Umbilical cord (tissue), 2 donors: Measurements from ENCODE around the gene DTYMK. TPM values are rescaled to one million over a fixed set of nuclear protein-coding genes. Genes with fewer than 3 reads are reported as not detected.
"Not testable (repeated sequence)": the region's sequence is repeated elsewhere in the genome, so short reads cannot be mapped to it uniquely, and the experiment has no call there.

Experiments used
- DNase-seq: peaks from one replicate; pipeline ENCODE4 v3.0.0-alpha.2; 2015; ENCODE audit warnings: low spot score
- total RNA-seq: library from RNA; depleted of rRNA; stranded (reverse); fragments of >200 nt; gene quantifications from one replicate; pipeline ENCODE4 v1.2.3, GENCODE V29; 2014; ENCODE audit warnings: low replicate concordance; ENCODE audit not compliant: insufficient read depth

Gene DTYMK
- total RNA-seq, 1 donor from 2014 or later: 21.2 TPM

- DNase-seq: no peak
Measured at GRCh38 chr2:241672243-241673188, 14.1 kb downstream of the DTYMK start.

- DNase-seq: no peak
Measured at GRCh38 chr2:241671457-241672240, 15.0 kb downstream of the DTYMK start.

DNA sequence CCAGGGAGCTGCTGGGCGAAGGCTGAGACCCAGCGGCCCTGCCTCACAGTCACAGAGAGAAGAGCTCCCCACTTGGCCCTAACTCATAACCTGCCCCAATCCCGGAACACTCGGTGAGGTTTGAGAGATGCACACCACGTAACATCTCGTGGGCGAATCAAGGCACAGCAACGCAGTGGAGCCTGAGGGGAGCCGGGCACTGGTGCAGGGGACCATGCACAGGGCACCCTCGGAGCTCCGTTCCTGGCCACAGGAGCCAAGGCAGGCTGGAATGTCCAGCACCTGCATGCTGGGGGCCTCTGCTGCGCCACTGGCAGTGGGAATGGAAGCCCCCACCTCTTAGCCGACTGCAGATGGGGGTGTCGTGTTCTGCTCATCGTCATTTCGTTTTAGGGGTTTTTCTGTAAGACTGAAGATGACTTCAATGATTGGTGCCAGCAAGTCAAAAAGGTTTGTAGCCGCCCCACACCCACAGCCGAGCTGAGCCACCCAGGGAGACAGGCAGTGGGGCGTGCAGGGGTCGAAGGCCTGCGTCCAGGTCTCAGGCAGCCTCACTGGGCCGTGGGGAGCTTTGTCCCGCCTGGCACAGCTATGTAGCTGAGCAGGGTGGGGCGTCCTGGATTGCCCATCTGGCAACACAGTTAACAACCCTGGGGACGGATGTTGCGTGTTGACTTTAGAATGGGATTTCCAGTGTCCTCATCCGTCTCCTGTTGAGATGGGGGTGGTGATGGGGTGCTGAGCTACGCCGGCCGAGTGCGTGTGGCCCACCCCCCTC is 16.1 kb downstream of the DTYMK start:
- no peak for DNase-seq

DNA sequence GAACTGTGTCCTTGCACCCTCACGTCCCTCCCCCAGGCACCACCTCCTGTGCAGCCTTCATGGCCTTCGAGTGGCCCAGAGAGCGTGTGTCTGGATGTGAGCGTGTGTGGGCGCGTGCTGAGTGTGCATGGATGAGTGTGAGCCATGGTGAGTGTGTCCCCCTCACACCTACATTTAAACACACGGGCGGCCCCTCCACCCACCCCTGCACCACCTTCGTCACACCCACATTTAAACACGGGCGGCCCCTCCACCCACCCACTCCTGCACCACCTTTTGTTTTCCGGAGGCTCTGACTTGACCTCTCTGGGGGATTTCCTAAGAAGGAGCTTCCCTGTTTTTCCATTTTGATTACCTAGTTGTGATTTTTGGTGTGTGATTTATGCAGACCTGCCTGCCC is 17.8 kb downstream of the DTYMK start:
- no peak for DNase-seq

GRCh38 chr2:241668354-241668753 is 18.3 kb downstream of the DTYMK start:
- no peak for DNase-seq

GRCh38 chr2:241666627-241667400 is 19.8 kb downstream of the DTYMK start:
- peak; percentile 70 for DNase-seq

- DNase-seq: no peak
Measured at GRCh38 chr2:241665731-241666440, 20.7 kb downstream of the DTYMK start.

GRCh38 chr2:241662731-241663130 is 23.9 kb downstream of the DTYMK start:
- DNase-seq: not testable (repeated sequence)

DNA sequence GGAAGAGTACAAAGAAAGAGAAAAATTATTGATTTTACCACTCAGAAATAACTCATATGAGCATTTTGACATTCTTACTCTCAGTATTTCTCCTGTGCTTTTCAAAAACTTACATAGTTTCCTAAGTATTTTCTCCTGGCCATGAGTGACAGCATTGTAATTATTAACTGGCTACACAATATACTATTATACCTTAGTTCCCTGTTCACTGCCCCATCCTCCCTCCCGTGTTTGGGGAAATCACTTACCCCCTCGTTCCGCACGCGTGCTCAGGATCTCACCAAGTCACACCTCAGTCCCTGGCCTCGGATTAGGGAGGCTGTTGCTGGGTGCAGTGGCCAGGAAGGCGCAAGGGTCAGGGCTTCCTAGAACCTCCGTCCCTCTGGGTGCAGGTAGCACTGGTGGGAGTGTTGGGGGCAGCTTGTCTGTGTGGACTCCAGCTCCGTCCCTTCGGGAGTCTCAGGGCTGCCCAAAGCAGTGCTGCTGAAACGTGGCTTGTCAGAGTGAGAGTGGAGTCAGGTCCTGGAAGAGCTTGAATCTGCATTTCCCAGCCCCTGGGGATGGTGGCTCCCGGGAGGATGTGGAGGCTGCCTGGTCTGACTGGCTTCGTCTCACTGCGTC is 25.9 kb downstream of the DTYMK start:
- no peak for DNase-seq

DNA sequence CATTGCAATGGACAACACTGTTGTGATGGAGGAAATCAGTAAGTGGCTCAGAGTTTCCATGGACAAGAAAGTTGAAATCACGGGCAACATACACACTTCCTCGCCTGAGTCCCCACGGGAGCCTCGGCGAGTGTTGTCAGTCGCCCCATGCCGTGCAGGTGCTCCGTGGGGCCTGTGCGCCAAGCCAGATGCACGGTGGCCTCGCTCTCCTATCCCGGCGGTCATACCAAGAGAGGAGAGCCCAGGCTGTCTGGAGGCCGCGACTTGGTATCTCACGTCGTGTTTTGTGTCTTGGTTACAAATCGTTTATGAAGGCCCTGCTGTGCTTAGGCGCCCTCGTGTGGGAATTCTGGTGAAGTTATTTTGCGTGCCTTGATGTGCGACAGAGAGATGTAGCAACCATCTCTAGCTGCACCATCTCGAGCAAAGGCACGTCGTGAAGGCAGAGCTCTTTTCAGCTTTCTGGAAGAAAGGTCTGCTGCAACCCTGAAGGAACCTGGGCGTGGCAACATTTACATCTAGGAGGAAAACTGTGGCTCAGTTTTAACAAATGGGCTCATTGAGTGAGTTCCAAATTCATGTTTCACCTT is 27.4 kb downstream of the DTYMK start:
- DNase-seq: peak; percentile 77

GRCh38 chr2:241658296-241658695 is 28.3 kb downstream of the DTYMK start:
- no peak for DNase-seq

GRCh38 chr2:241657786-241658254 is 28.8 kb downstream of the DTYMK start:
- DNase-seq: no peak

DNA sequence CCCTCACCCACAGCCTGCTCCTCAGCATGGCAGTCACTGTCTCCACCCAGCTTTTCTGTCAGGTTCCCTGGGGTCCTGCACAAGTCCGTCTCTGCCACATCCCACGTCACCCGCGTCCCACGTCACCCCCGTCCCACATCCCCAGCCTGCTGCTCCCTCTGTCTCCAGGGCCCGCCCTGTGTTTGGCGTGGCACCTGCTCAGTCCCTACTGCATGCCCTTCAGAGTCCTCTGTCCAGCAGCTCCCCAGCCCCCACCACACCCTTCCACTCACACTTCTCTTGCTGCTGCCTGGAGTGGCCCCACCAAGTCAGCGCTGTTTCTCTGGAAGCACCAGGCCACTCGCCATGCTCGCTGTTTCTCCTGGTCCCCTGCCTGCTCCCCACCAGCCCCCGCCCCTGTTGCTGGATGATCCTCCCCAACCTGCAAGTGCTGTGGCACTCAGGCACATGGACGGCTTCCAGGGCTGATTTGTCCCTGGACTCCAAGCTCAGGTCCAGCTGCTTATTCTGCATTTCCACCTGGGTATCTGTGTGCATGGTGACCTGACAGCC is 30.3 kb downstream of the DTYMK start:
- DNase-seq: no peak

DNA sequence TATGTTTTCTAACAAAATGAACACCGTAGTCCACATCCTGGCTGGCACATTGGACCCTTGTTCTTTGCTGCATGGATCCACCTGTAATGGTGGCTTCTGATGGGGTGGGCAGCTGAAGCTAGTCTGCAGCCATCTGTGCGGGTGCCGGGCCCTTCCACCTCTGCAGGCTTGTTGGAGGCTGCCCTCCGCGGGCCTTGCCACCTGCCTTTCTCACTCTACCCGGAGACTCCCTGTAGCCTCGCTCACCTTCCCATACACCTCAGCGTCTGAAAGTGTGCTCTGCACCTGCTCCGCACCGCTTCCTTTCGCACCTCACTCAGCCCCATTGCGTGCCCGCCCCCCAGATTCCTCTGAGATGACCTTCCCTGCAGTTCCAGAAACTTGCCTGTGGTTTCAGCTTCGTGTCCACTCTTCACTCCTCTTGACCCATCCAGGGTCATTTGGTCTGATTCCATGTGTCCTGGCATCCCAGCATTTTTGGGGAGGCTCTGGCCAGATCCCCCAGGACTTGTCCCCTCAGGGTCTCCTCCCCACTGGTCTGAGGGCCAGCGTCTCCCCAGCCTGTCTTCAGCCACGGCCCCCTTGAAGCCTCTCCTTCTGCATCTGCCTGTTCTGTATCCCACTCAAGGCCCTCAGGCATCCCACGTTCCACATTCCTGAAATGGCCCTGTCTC is 31.0 kb downstream of the DTYMK start:
- DNase-seq: no peak

- no peak for DNase-seq
Measured at GRCh38 chr2:241654551-241654950, 32.1 kb downstream of the DTYMK start.

- no peak for DNase-seq
Measured at GRCh38 chr2:241653210-241653750, 33.3 kb downstream of the DTYMK start.

DNA sequence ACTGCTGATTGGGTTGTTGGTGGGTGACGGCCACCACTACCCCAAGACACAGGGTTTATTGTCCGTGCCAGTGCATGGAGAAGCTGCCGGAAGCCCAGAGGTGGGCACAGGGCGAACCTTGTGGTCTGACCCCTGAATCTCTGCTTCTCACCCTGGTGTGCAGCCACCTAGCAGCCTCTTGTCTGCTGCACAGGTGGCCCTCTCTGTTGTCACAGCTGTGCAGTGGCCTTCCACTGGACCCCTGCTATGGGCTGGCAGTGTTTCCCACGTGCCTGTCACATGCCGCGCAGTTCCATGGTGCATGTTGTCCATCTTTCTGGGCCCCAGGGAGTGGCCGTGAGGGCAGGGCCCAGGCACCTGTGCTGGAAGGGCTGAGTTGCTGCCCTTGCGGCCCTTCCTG is 33.9 kb downstream of the DTYMK start:
- DNase-seq: no peak

DNA sequence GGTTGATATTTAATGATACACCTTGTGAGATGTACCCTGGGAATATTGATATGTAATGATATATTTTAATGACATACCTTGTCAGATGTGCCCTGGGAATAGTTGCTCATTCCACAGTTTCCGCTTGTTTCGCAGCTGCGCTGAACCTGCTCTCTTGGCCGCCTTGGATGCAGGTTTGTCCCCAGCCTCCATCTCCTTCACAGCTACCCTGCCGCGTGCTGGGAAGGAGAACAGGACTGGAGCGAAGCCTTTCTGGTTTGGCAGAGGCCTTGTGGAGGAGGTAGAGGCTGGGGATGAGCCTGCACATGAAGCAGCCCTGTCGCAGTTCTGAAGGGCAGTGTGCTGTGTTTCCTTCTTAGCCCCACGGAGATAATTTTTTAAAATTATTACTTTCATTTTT is 34.5 kb downstream of the DTYMK start:
- DNase-seq: no peak
